ENCODE data around the gene PIP5K1B. TPM values are rescaled to one million over a fixed set of nuclear protein-coding genes. Genes with fewer than 3 reads are reported as not detected.

PIP5K1B gene
- total and polyA plus RNA-seq, 2 of the 13 experiments (the other 11 are each of a cell fraction or from before 2014, with no cell fraction given): 15.8 to 17.5 TPM

GRCh38 chr9:68817079-68817875, 112.2 kb downstream of the PIP5K1B start (continued):
- TF ChIP-seq ZBTB49 (CRISPR knock-in tag; IDR thresholded peaks at IDR 0.05; ENCODE audit: borderline replicate concordance): no peak
- TF ChIP-seq SOX5 (CRISPR knock-in tag; IDR thresholded peaks at IDR 0.05; ENCODE audit: borderline replicate concordance): peak; percentile 81
- TF ChIP-seq ZNF34 (CRISPR knock-in tag; IDR thresholded peaks at IDR 0.05; ENCODE audit: borderline replicate concordance): no peak
- TF ChIP-seq FOXJ3 (CRISPR knock-in tag; IDR thresholded peaks at IDR 0.05; ENCODE audit: borderline replicate concordance): peak; percentile 50; the same call in 1 of the 2 replicates
- no peak for TF ChIP-seq ZSCAN21 (CRISPR knock-in tag; IDR thresholded peaks at IDR 0.05; ENCODE audit: borderline replicate concordance)
- no peak for TF ChIP-seq PRDM15 (CRISPR knock-in tag; IDR thresholded peaks at IDR 0.05)
- TF ChIP-seq ZNF598 (CRISPR knock-in tag; IDR thresholded peaks at IDR 0.05; ENCODE audit: borderline replicate concordance): no peak
- no peak for TF ChIP-seq ATF7 (IDR thresholded peaks at IDR 0.05)
- TF ChIP-seq ATF7 (CRISPR knock-in tag; IDR thresholded peaks at IDR 0.05): no peak
- no peak for TF ChIP-seq PAX8 (CRISPR knock-in tag; IDR thresholded peaks at IDR 0.05; ENCODE audit: borderline replicate concordance)
- TF ChIP-seq ZKSCAN1 (IDR thresholded peaks at IDR 0.05; ENCODE audit: low read length): no peak
- TF ChIP-seq ZNF614 (CRISPR knock-in tag; IDR thresholded peaks at IDR 0.05; ENCODE audit: borderline replicate concordance): 0 out of 2 replicates have a peak, but pooled peaks have one; percentile 45
- peak; percentile 71 for TF ChIP-seq ISL2 (CRISPR knock-in tag; IDR thresholded peaks at IDR 0.05)
- TF ChIP-seq BRF2 (CRISPR knock-in tag; IDR thresholded peaks at IDR 0.05): no peak
- TF ChIP-seq GMEB2 (CRISPR knock-in tag; IDR thresholded peaks at IDR 0.05; ENCODE audit: low read depth): no peak
- TF ChIP-seq HOXA9 (CRISPR knock-in tag; IDR thresholded peaks at IDR 0.05; ENCODE audit: borderline replicate concordance): no peak
- no peak for TF ChIP-seq ZNF30 (CRISPR knock-in tag; IDR thresholded peaks at IDR 0.05)
- no peak for TF ChIP-seq ZFX (CRISPR knock-in tag; IDR thresholded peaks at IDR 0.05; ENCODE audit: low read depth)
- TF ChIP-seq CBX5 (CRISPR knock-in tag; IDR thresholded peaks at IDR 0.05; ENCODE audit: borderline replicate concordance): 0 out of 2 replicates have a peak, but pooled peaks have one; percentile 58
- no peak for TF ChIP-seq ZFAT (CRISPR knock-in tag; conservative IDR thresholded peaks at IDR 0.05)
